Panc1 (cell line): ENCODE data around the gene ANKRD26. TPM values are rescaled to one million over a fixed set of nuclear protein-coding genes. Genes with fewer than 3 reads are reported as not detected.

Experiments
- ATAC-seq: fragments of 200-7000 bp; cut with Tn5 transposase; 2 replicates; pipeline ENCODE4 v1.9.1; 2020; ENCODE audit warnings: mild to moderate bottlenecking, moderate library complexity
- BruUV-seq: library from RNA; stranded (reverse); fragments of 400-500 nt; replicated peaks from 2 replicates; lab custom pipeline; 2021; lab: Mats Ljungman, UMichigan
- CTCF ChIA-PET: fragments of 300-600 bp; sonication (Branson Sonifier 250); formaldehyde crosslinking; loops from one replicate; lab custom pipeline; 2022; ENCODE audit warnings: antibody characterized with exemption; lab: Charles Lee
- POLR2A ChIA-PET: fragments of 300-600 bp; sonication (Branson Sonifier 250); formaldehyde crosslinking; loops from one replicate; lab custom pipeline; 2022; ENCODE audit warnings: antibody characterized with exemption; lab: Charles Lee
- DNase-seq: peaks from one replicate; pipeline ENCODE4 v3.0.0-alpha.2; 2010; ENCODE audit warnings: low read depth, low spot score
- H3K27ac ChIP-seq: 2 replicates; pipeline ENCODE4 v1.5.1; 2011; ENCODE audit warnings: mild to moderate bottlenecking, low read length, inconsistent platforms
- H3K27me3 ChIP-seq: fragments of 200-500 bp; sonication (Bioruptor generic); 2 replicates; pipeline ENCODE4 v1.6.0; 2014; ENCODE audit warnings: low read length, inconsistent platforms; ENCODE audit not compliant: control insufficient read depth, insufficient read depth
- H3K36me3 ChIP-seq: fragments of 200-500 bp; sonication (Bioruptor generic); 2 replicates; pipeline ENCODE4 v1.5.1; 2014; ENCODE audit warnings: inconsistent platforms, mild to moderate bottlenecking, low read length, moderate library complexity; ENCODE audit not compliant: control insufficient read depth, insufficient read depth
- H3K4me1 ChIP-seq: 2 replicates; pipeline ENCODE4 v1.5.1; 2011; ENCODE audit warnings: inconsistent platforms, mild to moderate bottlenecking, low read length, moderate library complexity; ENCODE audit not compliant: control insufficient read depth, insufficient read depth
- H3K4me3 ChIP-seq, 2 experiments: 2 replicates each; pipeline ENCODE4 v1.5.1; 2011 to 2012; ENCODE audit warnings: low read depth in 2 of 2, low read length in 2 of 2, mild to moderate bottlenecking in 2 of 2, inconsistent platforms in 1 of 2, moderate library complexity in 1 of 2
- H3K9me3 ChIP-seq: fragments of 200-500 bp; sonication (Bioruptor generic); 2 replicates; pipeline ENCODE4 v1.5.1; 2014; ENCODE audit warnings: low read depth, mild to moderate bottlenecking, inconsistent platforms, low read length, moderate library complexity; ENCODE audit not compliant: control insufficient read depth, insufficient read depth
- POLR2AphosphoS5 ChIP-seq: IDR thresholded peaks from 2 replicates; pipeline ENCODE4 v1.6.1; 2012; ENCODE audit warnings: mild to moderate bottlenecking, low read depth, low read length, moderate library complexity
- SIN3A ChIP-seq: IDR thresholded peaks from 2 replicates; pipeline ENCODE4 v1.6.1; 2012; ENCODE audit warnings: low read depth, mild to moderate bottlenecking, low read length, moderate library complexity, borderline replicate concordance; ENCODE audit not compliant: insufficient read depth
- TCF7L2 ChIP-seq: IDR thresholded peaks from 2 replicates; pipeline ENCODE4 v1.6.1; 2011; ENCODE audit warnings: mild to moderate bottlenecking, low read depth, low read length, inconsistent platforms
- in situ Hi-C: cut with HindIII; loops from 2 replicates; pipeline ENCODE4 v1.10.0; 2016; ENCODE audit warnings: low sequenced_read_pairs, low pct_unique_long_range_greater_than_20kb
- intact Hi-C: fragments of 100-400 bp; cut with micrococcal nuclease; formaldehyde crosslinking; loops from one replicate; pipeline ENCODE4 v1.10.0; 2022; ENCODE audit not compliant: unreplicated experiment
- total RNA-seq: library from RNA; stranded (reverse); gene quantifications from one replicate; pipeline ENCODE4 v1.2.1, GENCODE V29; 2021; ENCODE audit not compliant: unreplicated experiment
- TF ChIP-seq, protein P1 (sequence below), 2 experiments: IDR thresholded peaks; 2 replicates each; pipeline ENCODE4 v1.6.1; 2011 to 2012; ENCODE audit warnings: low read depth in 2 of 2, control low read depth in 1 of 2, low read length in 1 of 2, mild to moderate bottlenecking in 1 of 2, moderate library complexity in 1 of 2; ENCODE audit not compliant: insufficient read depth in 1 of 2
- TF ChIP-seq, protein P2 (sequence below): fragments of 450-650 bp; IDR thresholded peaks from 2 replicates; pipeline ENCODE4 v1.5.1; 2017; ENCODE audit warnings: mild to moderate bottlenecking

ANKRD26 gene
- total RNA-seq, 1 experiment from 2014 or later: 6.9 TPM

DNA sequence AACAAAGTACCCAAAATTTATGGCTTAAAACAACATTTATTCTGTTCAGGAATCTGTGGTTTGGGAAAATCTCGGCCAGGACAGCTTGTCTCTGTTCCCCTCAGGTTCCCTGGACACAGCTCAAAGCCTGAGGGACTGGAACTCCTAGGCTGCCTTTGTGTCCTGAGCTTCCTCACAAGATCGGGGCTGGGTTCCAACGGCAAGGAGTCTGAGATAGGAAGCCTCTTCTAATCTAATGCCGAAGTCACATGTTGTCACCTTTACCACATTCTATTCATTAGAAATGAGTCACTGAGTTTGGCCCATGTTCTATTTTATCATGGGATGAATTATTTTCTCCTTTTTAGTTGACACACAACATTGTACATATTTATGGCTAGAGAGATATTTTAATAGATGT, 80.5 kb downstream of the ANKRD26 start:
- ATAC-seq (no peak), DNase-seq (no peak)
- no peak for TF ChIP-seq SIN3A
- no peak for TF ChIP-seq POLR2AphosphoS5
- TF ChIP-seq, protein P1, sequence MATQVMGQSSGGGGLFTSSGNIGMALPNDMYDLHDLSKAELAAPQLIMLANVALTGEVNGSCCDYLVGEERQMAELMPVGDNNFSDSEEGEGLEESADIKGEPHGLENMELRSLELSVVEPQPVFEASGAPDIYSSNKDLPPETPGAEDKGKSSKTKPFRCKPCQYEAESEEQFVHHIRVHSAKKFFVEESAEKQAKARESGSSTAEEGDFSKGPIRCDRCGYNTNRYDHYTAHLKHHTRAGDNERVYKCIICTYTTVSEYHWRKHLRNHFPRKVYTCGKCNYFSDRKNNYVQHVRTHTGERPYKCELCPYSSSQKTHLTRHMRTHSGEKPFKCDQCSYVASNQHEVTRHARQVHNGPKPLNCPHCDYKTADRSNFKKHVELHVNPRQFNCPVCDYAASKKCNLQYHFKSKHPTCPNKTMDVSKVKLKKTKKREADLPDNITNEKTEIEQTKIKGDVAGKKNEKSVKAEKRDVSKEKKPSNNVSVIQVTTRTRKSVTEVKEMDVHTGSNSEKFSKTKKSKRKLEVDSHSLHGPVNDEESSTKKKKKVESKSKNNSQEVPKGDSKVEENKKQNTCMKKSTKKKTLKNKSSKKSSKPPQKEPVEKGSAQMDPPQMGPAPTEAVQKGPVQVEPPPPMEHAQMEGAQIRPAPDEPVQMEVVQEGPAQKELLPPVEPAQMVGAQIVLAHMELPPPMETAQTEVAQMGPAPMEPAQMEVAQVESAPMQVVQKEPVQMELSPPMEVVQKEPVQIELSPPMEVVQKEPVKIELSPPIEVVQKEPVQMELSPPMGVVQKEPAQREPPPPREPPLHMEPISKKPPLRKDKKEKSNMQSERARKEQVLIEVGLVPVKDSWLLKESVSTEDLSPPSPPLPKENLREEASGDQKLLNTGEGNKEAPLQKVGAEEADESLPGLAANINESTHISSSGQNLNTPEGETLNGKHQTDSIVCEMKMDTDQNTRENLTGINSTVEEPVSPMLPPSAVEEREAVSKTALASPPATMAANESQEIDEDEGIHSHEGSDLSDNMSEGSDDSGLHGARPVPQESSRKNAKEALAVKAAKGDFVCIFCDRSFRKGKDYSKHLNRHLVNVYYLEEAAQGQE (IDR thresholded peaks at IDR 0.05; ENCODE audit: insufficient read depth in 1 of 2, low read depth in 2 of 2, low read length in 1 of 2): no peak
- TF ChIP-seq, protein P2, sequence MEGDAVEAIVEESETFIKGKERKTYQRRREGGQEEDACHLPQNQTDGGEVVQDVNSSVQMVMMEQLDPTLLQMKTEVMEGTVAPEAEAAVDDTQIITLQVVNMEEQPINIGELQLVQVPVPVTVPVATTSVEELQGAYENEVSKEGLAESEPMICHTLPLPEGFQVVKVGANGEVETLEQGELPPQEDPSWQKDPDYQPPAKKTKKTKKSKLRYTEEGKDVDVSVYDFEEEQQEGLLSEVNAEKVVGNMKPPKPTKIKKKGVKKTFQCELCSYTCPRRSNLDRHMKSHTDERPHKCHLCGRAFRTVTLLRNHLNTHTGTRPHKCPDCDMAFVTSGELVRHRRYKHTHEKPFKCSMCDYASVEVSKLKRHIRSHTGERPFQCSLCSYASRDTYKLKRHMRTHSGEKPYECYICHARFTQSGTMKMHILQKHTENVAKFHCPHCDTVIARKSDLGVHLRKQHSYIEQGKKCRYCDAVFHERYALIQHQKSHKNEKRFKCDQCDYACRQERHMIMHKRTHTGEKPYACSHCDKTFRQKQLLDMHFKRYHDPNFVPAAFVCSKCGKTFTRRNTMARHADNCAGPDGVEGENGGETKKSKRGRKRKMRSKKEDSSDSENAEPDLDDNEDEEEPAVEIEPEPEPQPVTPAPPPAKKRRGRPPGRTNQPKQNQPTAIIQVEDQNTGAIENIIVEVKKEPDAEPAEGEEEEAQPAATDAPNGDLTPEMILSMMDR: no peak
- Histone ChIP-seq H3K36me3 (no peaks in the 10 kb centered on the region; the same call in 1 of the 2 replicates), H3K9me3 (no peaks in the 10 kb centered on the region), H3K27ac (no peak overlapping the region), H3K4me1 (no peaks in the 10 kb centered on the region), H3K27me3 (no peaks in the 10 kb centered on the region), H3K4me3 (no peak overlapping the region)
- in situ Hi-C loops: no loop called here
- intact Hi-C loops: no loop called here
- no TSS peak for BruUV-seq
- ChIA-PET CTCF (no interaction called here), POLR2A (no interaction called here)

- in situ Hi-C loops: no loop called here
- TF ChIP-seq POLR2AphosphoS5 (no peak), SIN3A (no peak), TCF7L2 (no peak)
- TF ChIP-seq, protein P2: no peak
- TF ChIP-seq, protein P1 (IDR thresholded peaks at IDR 0.05; ENCODE audit: insufficient read depth in 1 of 2, low read depth in 2 of 2, low read length in 1 of 2): no peak
- H3K27ac ChIP-seq: no peak overlapping the region
Measured at GRCh38 chr10:26997610-26998009, 102.7 kb downstream of the ANKRD26 start.

More at GRCh38 chr10:26997610-26998009, 102.7 kb downstream of the ANKRD26 start:
- Histone ChIP-seq H3K4me1 (no peaks in the 10 kb centered on the region), H3K36me3 (no peaks in the 10 kb centered on the region), H3K4me3 (no peak overlapping the region), H3K9me3 (no peaks in the 10 kb centered on the region), H3K27me3 (no peaks in the 10 kb centered on the region)
- ATAC-seq (no peak), DNase-seq (no peak)
- CTCF ChIA-PET: no interaction called here
- intact Hi-C loops: no loop called here
- POLR2A ChIA-PET: no interaction called here
- BruUV-seq: no TSS peak
